ENCODE measurements around the gene SYT7. TPM values are rescaled to one million over a fixed set of nuclear protein-coding genes. Genes with fewer than 3 reads are reported as not detected.

The SYT7 gene
- total and polyA plus RNA-seq, 10 of the 15 experiments (the other 5 are each of a cell fraction or from before 2014, with no cell fraction given): not detected

- no TSS peak for BruUV-seq (replicated peaks)
- SMC1A ChIA-PET (ENCODE audit: uncharacterized antibody, unreplicated experiment): no interaction called here
- intact Hi-C loops (cut with micrococcal nuclease; ENCODE audit: unreplicated experiment) (no loop called here), in situ Hi-C loops (cut with MboI) (no loop called here)
- Histone ChIP-seq H3K36me3 (ENCODE audit: control insufficient read depth in 2 of 2, insufficient read depth in 2 of 2, low read length in 1 of 2) (no peaks in the 10 kb centered on the region), H4K20me1 (ENCODE audit: control insufficient read depth, insufficient read depth) (no peaks in the 10 kb centered on the region), H2AFZ (ENCODE audit: control insufficient read depth, low read depth, low read length) (no peak overlapping the region), H3K9ac (ENCODE audit: control insufficient read depth, insufficient read depth, low read length) (no peak overlapping the region), H3K79me2 (ENCODE audit: control insufficient read depth, insufficient read depth, low read length) (no peaks in the 10 kb centered on the region), H3K4me1 (ENCODE audit: control insufficient read depth, insufficient read depth, low read length) (no peaks in the 10 kb centered on the region), H3K4me3 (no peak overlapping the region), H3K4me2 (ENCODE audit: control insufficient read depth, insufficient read depth) (no peak overlapping the region), H3K9me3 (replicated peaks; ENCODE audit: control insufficient read depth, insufficient read depth, low read length) (no peaks in the 10 kb centered on the region), H3K27me3 (replicated peaks in 1 of 2; ENCODE audit: control insufficient read depth in 2 of 2, insufficient read depth in 2 of 2, low read length in 1 of 2) (no peaks in the 10 kb centered on the region), H3K27ac (ENCODE audit: control insufficient read depth, insufficient read depth) (no peak overlapping the region)
- FAIRE-seq (no peak), DNase-seq (ENCODE audit: low read depth, low spot score) (no peak), ATAC-seq (no peak)
- TF ChIP-seq MEF2B (IDR thresholded peaks at IDR 0.05; ENCODE audit: partially characterized antibody, poor library complexity, severe bottlenecking) (no peak), IKZF1 (conservative IDR thresholded peaks at IDR 0.05) (no peak)
- RAD21 ChIA-PET (ENCODE audit: unreplicated experiment): no interaction called here
- WGBS (ENCODE audit: insufficient coverage, insufficient replicate concordance, low lambda C conversion rate, missing lambda C conversion rate): 48% methylated on average over 6 of the region's 6 CpGs
- POLR2A ChIA-PET: no interaction called here
- CTCF ChIA-PET: interaction anchor here (0.7 to 1.9 kb wide), 2 partner anchors 31 to 154 kb away, joined by 3 to 6 read pairs; no protein-coding TSS in a partner anchor
These were observed 94.8 kb downstream of the SYT7 start for GRCh38 chr11:61486011-61486620.

DNA sequence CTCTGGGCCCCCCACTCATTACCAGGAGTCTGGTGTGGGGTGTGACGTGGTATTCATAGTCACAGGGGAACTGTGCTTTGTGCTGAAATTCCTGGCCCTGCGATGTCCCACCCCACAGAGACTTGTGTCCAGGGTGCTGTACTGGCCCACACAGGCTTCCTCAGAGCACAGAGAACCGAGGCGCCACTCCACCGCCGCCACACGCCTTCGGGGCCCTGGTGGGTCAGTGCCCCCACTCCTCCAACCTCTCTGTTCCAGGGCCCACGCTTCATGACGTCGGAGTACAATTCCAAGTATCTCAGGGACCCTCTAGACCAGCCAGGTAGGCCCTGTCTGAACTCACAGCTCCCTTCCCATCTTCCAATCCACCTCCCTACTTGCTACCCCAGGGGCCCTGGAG lies 95.8 kb downstream of the SYT7 start:
- RAD21 ChIA-PET (ENCODE audit: unreplicated experiment): no interaction called here
- CTCF ChIA-PET: no interaction called here

More for the DNA sequence above, 95.8 kb downstream of the SYT7 start:
- Histone ChIP-seq H3K4me3 (no peak overlapping the region), H3K27ac (ENCODE audit: control insufficient read depth, insufficient read depth) (no peak overlapping the region), H3K4me1 (ENCODE audit: control insufficient read depth, insufficient read depth, low read length) (no peaks in the 10 kb centered on the region), H3K4me2 (ENCODE audit: control insufficient read depth, insufficient read depth) (no peak overlapping the region), H3K9me3 (replicated peaks; ENCODE audit: control insufficient read depth, insufficient read depth, low read length) (no peaks in the 10 kb centered on the region), H4K20me1 (ENCODE audit: control insufficient read depth, insufficient read depth) (no peaks in the 10 kb centered on the region), H2AFZ (ENCODE audit: control insufficient read depth, low read depth, low read length) (no peak overlapping the region), H3K9ac (ENCODE audit: control insufficient read depth, insufficient read depth, low read length) (no peak overlapping the region), H3K27me3 (replicated peaks in 1 of 2; ENCODE audit: control insufficient read depth in 2 of 2, insufficient read depth in 2 of 2, low read length in 1 of 2) (no peaks in the 10 kb centered on the region), H3K36me3 (ENCODE audit: control insufficient read depth in 2 of 2, insufficient read depth in 2 of 2, low read length in 1 of 2) (no peaks in the 10 kb centered on the region), H3K79me2 (ENCODE audit: control insufficient read depth, insufficient read depth, low read length) (no peaks in the 10 kb centered on the region)
- DNase-seq (ENCODE audit: low read depth, low spot score): no peak
- 23% methylated on average over 11 of the region's 11 CpGs for WGBS (ENCODE audit: insufficient coverage, insufficient replicate concordance, low lambda C conversion rate, missing lambda C conversion rate)
- BruUV-seq (replicated peaks): no TSS peak
- FAIRE-seq: no peak
- intact Hi-C loops (cut with micrococcal nuclease; ENCODE audit: unreplicated experiment) (no loop called here), in situ Hi-C loops (cut with MboI) (no loop called here)
- ATAC-seq: no peak
- TF ChIP-seq TCF12 (IDR thresholded peaks at IDR 0.05; ENCODE audit: low read depth, low read length): no peak
- no peak for TF ChIP-seq RELA (IDR thresholded peaks at IDR 0.05; ENCODE audit: borderline replicate concordance, partially characterized antibody)
- TF ChIP-seq CBFB (IDR thresholded peaks at IDR 0.05; ENCODE audit: low read depth): no peak
- TF ChIP-seq ZSCAN29 (IDR thresholded peaks at IDR 0.05): no peak
- no peak for TF ChIP-seq ZNF24 (IDR thresholded peaks at IDR 0.05)
- no peak for TF ChIP-seq E4F1 (IDR thresholded peaks at IDR 0.05; ENCODE audit: borderline replicate concordance, partially characterized antibody)
- ChIA-PET SMC1A (ENCODE audit: uncharacterized antibody, unreplicated experiment) (no interaction called here), POLR2A (no interaction called here)

Data from GM12878 (cell line).